ENCODE data around the gene LORICRIN. TPM values are rescaled to one million over a fixed set of nuclear protein-coding genes. Genes with fewer than 3 reads are reported as not detected.
A peak's percentile ranks its signal among the peaks of the same experiment; 100 is the strongest.

The LORICRIN gene
- polyA plus RNA-seq, 2 of the 4 experiments (the other 2 are of a cell fraction): not detected

GRCh38 chr1:153306303-153307220 lies 47.1 kb downstream of the LORICRIN start:
- DNase-seq (ENCODE audit: low read depth in 1 of 2, low spot score in 1 of 2) (no peak), FAIRE-seq (peak; percentile 13), ATAC-seq (no peak)
- ChIA-PET CTCF (interaction anchor here (2.0 kb wide), 1 partner anchor 15 kb away, joined by 5 read pairs; no protein-coding TSS in a partner anchor), POLR2A (no interaction called here)
- no peak for TF ChIP-seq NFE2L2 (conservative IDR thresholded peaks at IDR 0.05; ENCODE audit: low read length)
- TF ChIP-seq RAD21 (conservative IDR thresholded peaks at IDR 0.05 in 1 of 2, IDR thresholded peaks at IDR 0.05 in 1 of 2): no peak
- TF ChIP-seq TP53 (CRISPR knock-in tag; IDR thresholded peaks at IDR 0.05): no peak
- no peak for TF ChIP-seq RNF2 (IDR thresholded peaks at IDR 0.05; ENCODE audit: borderline replicate concordance, low read depth)
- TF ChIP-seq MYC (IDR thresholded peaks at IDR 0.05; ENCODE audit: borderline replicate concordance, low read length): no peak
- TF ChIP-seq EHF (CRISPR knock-in tag; IDR thresholded peaks at IDR 0.05): no peak
- TF ChIP-seq CBX8 (IDR thresholded peaks at IDR 0.05): no peak
- TF ChIP-seq HOXA7 (CRISPR knock-in tag; IDR thresholded peaks at IDR 0.05): no peak
- TF ChIP-seq CEBPB (IDR thresholded peaks at IDR 0.05): no peak
- TF ChIP-seq, protein P1, sequence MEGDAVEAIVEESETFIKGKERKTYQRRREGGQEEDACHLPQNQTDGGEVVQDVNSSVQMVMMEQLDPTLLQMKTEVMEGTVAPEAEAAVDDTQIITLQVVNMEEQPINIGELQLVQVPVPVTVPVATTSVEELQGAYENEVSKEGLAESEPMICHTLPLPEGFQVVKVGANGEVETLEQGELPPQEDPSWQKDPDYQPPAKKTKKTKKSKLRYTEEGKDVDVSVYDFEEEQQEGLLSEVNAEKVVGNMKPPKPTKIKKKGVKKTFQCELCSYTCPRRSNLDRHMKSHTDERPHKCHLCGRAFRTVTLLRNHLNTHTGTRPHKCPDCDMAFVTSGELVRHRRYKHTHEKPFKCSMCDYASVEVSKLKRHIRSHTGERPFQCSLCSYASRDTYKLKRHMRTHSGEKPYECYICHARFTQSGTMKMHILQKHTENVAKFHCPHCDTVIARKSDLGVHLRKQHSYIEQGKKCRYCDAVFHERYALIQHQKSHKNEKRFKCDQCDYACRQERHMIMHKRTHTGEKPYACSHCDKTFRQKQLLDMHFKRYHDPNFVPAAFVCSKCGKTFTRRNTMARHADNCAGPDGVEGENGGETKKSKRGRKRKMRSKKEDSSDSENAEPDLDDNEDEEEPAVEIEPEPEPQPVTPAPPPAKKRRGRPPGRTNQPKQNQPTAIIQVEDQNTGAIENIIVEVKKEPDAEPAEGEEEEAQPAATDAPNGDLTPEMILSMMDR (IDR thresholded peaks at IDR 0.05): no peak
- TF ChIP-seq TFCP2L1 (CRISPR knock-in tag; IDR thresholded peaks at IDR 0.05): no peak
- no peak for TF ChIP-seq HDAC2 (IDR thresholded peaks at IDR 0.05)
- no peak for TF ChIP-seq PHF8 (IDR thresholded peaks at IDR 0.05; ENCODE audit: borderline replicate concordance, low read depth)
- no peak for TF ChIP-seq POLR2A (IDR thresholded peaks at IDR 0.05; ENCODE audit: low read length)
- no peak for TF ChIP-seq CHD2 (IDR thresholded peaks at IDR 0.05; ENCODE audit: low read length, partially characterized antibody)
- TF ChIP-seq ESRRA (IDR thresholded peaks at IDR 0.05; ENCODE audit: borderline replicate concordance, low read length): no peak
- TF ChIP-seq NPAS2 (CRISPR knock-in tag; IDR thresholded peaks at IDR 0.05; ENCODE audit: borderline replicate concordance): no peak
- H3K9me3 ChIP-seq: no peaks in the 10 kb centered on the region
- H3K4me3 ChIP-seq: no peak overlapping the region
- H3K4me2 ChIP-seq: no peak overlapping the region
- no peak overlapping the region for H3K27ac ChIP-seq
- 46% methylated on average over 22 of the region's 22 CpGs for WGBS (ENCODE audit: missing lambda C conversion rate)
- no peaks in the 10 kb centered on the region for H3K4me1 ChIP-seq

DNA sequence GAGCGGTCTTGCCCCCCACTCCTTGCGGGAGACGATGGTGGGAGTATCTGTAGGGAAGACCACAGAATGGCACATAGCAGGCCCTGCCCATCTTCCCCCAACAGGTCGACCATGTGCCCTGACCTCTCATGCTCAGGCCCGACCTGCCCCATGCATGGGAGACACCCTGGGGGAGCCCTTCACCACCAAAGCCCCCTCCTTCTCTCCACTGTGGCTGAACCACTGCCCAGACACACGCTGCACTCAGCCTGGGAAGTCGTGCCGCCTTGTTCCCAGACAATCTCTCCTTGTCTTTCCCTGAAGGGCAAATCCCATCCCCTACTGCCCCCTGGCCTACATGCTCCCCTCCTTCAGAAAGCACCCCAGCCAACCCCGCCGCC lies 47.7 kb downstream of the LORICRIN start:
- CTCF ChIA-PET: no interaction called here
- FAIRE-seq: no peak

More for the DNA sequence above, 47.7 kb downstream of the LORICRIN start:
- Histone ChIP-seq H3K4me3 (no peak overlapping the region), H3K4me2 (no peak overlapping the region), H3K9me3 (no peaks in the 10 kb centered on the region), H3K27ac (no peak overlapping the region), H3K4me1 (no peaks in the 10 kb centered on the region)
- TF ChIP-seq NR3C1 (IDR thresholded peaks at IDR 0.05): no peak
- no peak for TF ChIP-seq EP300 (IDR thresholded peaks at IDR 0.05)
- no peak for TF ChIP-seq REST (IDR thresholded peaks at IDR 0.05)
- no peak for TF ChIP-seq KDM1A (IDR thresholded peaks at IDR 0.05; ENCODE audit: low read depth)
- no peak for TF ChIP-seq HOXA7 (CRISPR knock-in tag; IDR thresholded peaks at IDR 0.05)
- no peak for TF ChIP-seq FOXS1 (CRISPR knock-in tag; IDR thresholded peaks at IDR 0.05)
- TF ChIP-seq MAZ (IDR thresholded peaks at IDR 0.05; ENCODE audit: borderline replicate concordance, low read depth, low read length): no peak
- no peak for TF ChIP-seq ESRRA (IDR thresholded peaks at IDR 0.05; ENCODE audit: borderline replicate concordance, low read length)
- no peak for TF ChIP-seq CHD2 (IDR thresholded peaks at IDR 0.05; ENCODE audit: low read length, partially characterized antibody)
- TF ChIP-seq KDM5A (IDR thresholded peaks at IDR 0.05): no peak
- TF ChIP-seq CBX2 (IDR thresholded peaks at IDR 0.05; ENCODE audit: borderline replicate concordance, low read depth): no peak
- no peak for TF ChIP-seq HDAC2 (IDR thresholded peaks at IDR 0.05)
- no peak for TF ChIP-seq POLR2A (IDR thresholded peaks at IDR 0.05; ENCODE audit: low read length)
- TF ChIP-seq HES2 (IDR thresholded peaks at IDR 0.05): no peak
- TF ChIP-seq CBX8 (IDR thresholded peaks at IDR 0.05): no peak
- no peak for TF ChIP-seq FOSB (CRISPR knock-in tag; IDR thresholded peaks at IDR 0.05)
- no peak for TF ChIP-seq CHD4 (IDR thresholded peaks at IDR 0.05; ENCODE audit: borderline replicate concordance)
- TF ChIP-seq RCOR1 (IDR thresholded peaks at IDR 0.05; ENCODE audit: low read depth, low read length): no peak
- TF ChIP-seq, protein P1 (IDR thresholded peaks at IDR 0.05): no peak
- ATAC-seq (no peak), DNase-seq (ENCODE audit: low read depth in 1 of 2, low spot score in 1 of 2) (no peak)
- POLR2A ChIA-PET: no interaction called here
- WGBS (ENCODE audit: missing lambda C conversion rate): 43% methylated on average over 10 of the region's 10 CpGs

All from A549 (cell line).